GM03348 (cell line): ENCODE data around the gene SLC38A1.
"Not testable (repeated sequence)": the region's sequence is repeated elsewhere in the genome, so short reads cannot be mapped to it uniquely, and the experiment has no call there.

Experiments used
- DNase-seq: peaks from one replicate; pipeline ENCODE4 v3.0.0; 2012; ENCODE audit warnings: low spot score

SLC38A1 gene

DNA sequence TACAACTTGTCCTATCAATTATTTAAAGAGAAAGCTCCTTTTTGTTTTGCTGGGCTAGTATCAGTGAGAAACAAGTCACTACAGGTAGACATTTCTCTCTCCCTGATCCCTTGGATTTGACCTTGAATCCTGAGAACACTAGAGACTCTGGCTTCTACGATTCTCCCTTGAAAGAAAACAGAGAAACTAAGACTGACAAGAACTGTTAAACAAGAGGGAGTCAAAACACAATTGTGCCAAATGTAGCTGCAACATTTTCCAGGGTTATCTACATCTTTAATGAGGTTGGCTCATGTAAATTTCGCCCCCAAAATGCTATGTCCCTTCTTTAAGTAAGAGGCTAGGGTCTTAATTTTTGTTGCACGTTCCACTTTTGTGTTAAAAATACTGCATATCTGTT lies 62.4 kb downstream of the SLC38A1 start:
- no peak for DNase-seq

DNA sequence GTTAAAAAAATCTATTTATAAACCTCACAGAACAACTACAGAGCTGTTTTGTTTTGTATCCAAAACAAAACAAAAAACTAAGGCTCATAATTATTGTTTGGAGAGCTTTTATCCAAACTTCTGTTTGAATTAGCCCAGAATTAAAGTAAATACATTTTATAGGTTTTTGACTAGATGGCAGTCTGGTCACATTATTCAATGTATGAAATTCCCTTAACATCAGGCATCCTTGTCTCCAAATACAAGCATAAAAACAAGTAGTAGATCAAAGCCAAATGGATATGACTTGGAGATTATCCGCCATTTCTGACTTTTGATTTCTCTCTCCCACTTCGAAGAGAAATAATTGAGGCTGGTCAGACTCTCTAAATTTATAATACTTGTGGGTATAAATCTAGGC lies 63.5 kb downstream of the SLC38A1 start:
- no peak for DNase-seq

DNA sequence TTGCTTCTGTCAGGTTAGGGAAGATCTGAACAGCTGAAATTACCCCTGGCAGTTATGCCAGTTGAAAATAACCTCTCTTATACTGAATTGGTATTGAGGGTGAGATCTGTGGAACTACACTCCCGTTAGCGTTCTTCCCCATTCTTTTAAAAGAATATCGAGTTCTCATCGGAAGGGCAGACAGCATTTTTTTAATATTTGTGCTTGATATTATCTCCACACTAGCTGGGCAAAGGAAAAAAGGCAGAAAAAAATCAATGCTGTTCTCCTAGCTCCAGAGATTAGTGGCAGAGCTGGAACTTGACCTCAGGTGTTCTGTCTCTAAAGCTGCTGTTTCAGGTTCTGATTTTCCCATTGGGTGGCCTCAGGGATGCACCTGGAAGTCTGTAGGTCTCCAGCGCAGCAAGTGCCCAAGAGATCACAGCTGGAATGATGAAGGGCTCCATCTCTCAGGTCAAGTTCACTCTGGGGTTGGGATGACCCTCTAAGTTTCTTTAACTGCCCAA lies 67.5 kb downstream of the SLC38A1 start:
- no peak for DNase-seq

DNA sequence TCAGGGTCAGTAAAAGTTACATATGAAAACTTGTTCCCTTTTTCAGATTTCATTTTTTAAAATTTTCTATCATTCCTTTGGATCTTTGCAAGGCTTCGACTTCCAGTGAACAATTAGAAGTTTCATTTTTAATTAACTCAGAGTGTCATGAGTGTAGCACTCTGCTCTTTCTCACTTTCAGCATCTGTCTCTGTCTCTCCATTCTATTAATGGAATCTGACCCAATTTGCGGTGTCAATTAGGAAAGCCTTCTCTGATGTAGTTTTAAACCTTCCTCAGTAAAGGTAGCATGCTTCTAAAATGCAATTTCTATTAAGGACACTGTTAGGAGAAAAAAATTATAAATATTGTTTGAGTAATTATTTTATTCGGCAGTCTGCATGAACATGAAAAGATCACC lies 68.3 kb downstream of the SLC38A1 start:
- no peak for DNase-seq

DNA sequence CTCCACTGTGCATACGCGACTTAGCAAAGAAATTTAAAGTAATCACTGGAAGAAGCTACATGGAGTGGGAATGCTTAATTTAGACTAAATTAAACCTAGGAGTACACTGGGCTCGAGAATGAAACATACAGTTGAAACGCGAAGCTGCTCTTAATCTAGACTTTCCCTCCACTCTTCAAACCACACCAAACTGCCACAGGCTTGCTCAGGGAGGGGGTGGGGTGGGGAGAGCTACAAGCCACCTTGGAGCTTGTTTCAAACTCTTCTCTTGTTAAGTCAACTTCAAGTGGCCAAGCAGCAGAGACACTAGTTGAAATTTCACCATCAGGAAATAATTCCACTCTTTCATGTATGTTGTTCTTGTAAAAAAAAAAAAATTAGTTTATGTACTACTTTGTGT lies 69.9 kb downstream of the SLC38A1 start:
- DNase-seq: no peak

DNA sequence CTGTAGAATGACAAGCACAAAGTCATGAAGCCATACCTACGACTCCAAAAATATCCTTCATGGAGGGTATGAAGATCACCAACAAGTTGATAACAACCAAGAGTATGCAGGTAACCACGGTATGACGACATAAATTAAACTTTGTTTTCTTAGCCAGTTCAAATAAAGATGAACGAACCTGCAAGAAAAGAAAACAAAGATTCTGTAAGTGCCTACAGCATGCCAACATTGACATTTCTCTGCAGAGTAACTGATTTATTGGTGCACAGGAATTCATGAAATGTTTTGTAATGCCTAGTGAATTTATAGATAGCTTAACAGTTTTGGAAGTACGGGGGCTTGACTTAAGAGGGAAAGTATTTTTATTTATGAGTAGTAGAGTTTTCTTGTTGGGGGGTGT lies 71.0 kb downstream of the SLC38A1 start:
- no peak for DNase-seq

DNA sequence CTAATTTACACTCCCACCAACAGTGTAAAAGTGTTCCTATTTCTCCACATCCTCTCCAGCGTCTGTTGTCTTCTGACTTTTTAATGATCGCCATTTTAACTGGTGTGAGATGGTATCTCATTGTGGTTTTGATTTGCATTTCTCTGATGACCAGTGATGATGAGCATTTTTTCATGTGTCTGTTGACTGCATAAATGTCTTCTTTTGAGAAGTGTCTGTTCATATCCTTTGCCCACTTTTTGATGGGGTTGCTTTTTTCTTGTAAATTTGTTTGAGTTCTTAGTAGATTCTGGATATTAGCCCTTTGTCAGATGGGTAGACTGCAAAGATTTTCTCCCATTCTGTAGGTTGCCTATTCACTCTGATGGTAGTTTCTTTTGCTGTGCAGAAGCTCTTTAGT lies 78.3 kb downstream of the SLC38A1 start:
- not testable (repeated sequence) for DNase-seq

DNA sequence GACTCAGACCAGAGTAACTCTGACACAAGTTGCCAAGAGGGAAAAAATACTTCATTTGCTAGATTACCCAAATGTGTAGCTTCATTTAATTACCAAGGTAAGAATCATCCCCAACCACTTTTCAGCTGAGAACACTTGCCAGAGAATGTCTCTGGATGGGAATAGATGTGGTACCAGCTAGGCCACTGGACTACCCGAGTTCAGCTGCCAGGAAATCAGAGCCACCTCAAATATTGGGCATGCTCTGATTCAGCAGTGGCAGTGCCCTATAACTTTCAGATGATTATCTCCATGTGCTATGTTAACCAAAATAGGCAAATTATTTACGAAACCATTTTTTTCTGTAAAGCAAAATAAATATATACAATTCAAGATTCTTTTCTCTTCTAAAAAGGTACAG lies 80.7 kb downstream of the SLC38A1 start:
- DNase-seq: no peak

DNA sequence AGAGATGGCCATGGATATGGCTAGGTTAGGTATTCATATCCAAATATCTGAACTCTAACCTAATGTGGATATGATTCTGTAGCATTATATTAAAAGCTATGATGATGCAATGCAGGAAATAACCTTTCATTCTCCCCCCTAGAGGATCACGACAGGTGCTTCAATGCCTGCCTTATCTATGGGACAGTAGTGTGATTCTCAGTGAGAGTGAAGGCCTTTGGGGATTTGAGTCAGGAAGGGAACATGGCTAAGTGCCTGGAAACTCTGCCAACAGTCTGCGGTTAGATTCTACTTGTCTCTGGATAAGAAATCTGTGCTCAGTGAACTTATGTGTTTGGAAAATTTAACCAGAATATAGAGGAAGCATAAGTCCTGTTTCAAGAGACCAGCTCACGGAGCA lies 81.8 kb downstream of the SLC38A1 start:
- peak; percentile 35 for DNase-seq

DNA sequence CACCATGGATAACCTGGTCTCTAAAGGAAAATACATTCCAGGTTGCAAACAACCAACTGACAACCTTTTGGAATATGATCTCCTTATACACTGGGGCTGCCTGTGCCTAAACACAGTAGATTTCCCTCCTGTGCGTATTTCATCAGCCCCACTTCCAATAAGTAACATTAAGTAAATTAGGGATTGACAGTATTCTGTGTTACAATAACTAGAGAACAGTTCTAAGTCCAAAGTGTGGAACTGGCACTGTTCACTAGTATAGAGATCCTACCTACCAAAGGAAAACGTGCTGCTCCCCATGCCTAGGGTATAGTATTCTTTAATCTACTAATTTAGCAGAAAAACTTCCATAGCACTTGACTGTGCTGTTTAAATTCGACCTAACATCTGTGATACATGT lies 82.8 kb downstream of the SLC38A1 start:
- DNase-seq: no peak

DNA sequence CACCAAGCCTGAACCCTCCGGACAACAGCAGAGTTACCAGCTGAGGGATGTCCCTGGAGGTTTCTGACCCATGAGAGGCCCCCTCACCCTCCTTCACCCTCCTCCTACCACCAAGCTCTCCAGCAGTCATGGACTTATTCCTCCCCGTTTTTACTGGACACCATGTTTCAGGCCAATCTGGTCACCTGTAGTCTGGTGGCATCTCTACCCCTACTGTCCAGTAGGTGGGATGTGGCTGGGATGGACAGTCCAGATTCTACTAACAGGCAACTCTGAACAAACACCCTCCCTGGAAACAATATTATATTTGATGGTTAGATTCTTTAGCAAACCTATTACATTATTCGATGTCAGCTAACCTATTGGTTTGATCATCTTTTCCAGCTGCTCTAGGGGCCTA lies 83.2 kb downstream of the SLC38A1 start:
- no peak for DNase-seq

DNA sequence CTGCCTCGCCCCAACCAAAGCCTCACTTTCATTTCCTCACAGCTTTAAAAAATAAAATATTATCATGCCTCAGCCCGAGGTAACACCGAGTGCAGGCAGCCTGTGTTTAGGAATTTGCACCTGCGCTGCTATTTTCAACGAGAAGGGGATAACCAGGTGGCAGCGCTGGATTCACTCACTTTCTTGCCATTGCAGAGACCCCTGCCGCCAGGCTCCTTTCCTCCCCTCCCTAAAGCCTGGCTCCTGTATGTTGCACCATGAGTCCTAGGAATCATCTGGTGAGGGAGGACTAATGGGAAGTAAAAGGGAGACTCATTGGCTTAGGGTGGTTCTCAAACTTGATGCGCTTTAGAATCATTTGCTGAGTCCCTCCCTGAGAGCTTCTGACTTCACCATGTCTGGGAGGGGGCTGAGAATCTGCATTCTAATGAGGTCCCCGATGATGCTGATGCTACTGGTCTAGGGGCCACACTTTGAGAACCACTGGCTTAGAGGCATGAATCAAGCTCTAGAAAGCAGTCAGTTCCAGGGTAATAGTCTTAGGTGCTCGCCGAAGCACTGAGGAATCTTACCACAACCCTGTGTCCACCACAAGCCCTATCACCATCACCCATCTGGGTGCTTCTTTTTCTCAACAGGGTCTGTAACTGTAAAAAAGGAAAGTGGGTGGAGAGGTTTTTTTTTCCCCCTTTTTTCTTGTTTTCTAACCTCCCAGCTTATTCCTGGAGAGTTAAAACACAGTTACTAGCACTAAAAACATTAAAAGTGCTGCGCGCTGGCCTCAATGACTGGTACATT lies 83.8 kb downstream of the SLC38A1 start:
- DNase-seq: no peak

DNA sequence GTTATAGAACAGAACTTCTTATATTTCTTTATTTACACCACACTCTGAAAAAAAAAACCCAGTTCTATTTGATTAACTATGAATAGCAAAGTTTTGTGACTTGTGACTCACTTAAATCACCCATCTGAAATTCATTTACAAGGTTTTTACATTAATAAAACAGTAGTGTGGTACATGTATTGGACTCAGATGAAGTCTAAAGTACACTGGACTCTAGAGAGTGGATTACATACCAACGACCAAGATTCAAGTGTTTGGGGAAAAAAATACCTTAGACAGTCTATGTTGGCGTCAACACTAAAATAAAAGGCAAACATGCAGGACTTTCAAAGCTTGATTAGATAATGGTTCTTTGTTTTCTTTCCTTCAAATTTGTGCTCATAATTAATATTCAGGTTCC lies 85.7 kb downstream of the SLC38A1 start:
- DNase-seq: no peak

DNA sequence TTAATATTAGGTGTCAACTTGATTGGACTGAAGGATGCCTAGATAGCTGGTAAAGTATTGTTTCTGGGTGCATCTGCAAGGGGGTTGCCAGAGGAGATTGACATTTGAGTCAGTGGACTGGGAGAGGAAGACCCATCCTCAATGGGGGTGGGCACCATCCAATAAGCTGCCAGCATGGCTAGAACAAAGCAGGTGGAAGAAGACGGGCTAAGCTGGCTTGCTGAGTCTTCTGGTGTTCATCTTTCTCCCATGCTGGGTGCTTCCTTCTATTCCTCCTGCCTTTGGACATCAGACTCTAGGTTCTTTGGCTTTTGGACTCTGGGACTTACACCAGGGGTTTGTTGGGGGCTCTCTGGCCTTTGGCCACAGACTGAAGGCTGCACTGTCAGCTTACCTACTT lies 87.4 kb downstream of the SLC38A1 start:
- no peak for DNase-seq

DNA sequence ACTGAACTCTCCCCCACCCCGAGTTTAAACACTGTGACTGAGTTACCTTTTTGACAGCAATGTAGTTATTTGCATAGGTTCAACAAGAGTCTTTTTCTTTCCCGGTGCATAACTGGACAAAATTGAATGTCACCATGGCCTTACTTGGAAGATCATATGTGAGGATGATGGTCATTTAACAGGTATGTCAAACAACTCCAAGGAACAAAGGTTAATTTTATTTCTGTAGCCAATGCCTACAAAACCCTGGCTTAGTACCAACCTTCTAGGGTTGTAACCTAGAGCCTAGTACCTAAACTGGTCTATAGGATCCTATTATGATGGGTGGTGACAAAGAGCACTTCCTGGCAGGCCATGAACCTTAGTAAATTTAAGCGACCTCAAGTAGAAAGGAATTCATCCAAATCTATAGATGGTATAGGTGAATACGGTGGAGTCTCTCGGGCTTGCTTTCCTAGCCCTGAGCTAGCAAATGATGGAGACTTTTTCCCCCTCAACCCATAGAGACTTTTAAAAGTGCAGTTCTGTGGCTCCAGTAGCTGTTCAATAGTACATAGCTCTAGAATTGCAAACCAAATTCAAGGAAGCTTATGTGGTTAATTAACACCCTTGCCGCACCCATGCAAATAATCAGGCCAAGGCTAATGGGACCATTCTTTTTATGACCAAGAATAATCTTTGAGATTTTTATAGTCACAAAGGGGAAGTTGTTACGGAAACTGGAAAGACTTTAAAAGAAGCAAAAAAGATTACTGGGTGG lies 89.0 kb downstream of the SLC38A1 start:
- DNase-seq: no peak

DNA sequence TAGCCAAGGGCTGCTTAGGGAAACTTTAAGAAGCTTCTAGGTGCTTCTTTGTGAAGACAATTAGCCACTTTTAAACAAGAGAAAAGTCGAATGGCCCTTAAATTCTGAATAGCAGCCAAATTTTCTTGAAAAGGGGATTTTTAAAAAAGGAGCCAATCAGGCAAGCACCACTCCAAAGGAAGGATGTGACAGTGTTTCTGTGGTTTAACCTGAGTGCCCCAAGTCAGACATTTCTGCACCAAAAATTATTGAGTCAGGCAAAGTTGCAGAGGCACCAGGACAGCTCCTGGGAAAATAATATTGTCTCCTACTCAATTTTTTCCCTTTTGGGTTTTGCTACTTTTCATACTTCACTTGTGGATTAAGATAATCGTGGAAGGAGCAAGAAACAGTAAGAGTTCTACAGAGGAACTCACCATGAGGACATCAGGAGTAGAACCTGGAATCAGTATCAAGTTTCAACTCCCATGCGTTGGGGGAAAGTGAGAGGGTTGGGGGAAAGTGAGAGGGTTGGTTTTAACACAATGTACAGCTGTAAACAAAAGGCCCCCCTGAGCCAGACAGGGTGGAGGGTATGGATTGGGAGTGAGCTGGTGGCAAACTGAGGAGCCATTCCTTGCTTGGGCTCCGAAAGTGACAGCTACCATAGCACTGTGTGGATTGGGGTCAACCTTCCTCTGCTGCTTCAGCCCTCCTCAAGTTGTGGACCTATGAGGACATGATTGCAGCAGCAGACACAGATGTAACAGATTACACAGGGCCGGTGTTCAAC lies 90.8 kb downstream of the SLC38A1 start:
- no peak for DNase-seq

DNA sequence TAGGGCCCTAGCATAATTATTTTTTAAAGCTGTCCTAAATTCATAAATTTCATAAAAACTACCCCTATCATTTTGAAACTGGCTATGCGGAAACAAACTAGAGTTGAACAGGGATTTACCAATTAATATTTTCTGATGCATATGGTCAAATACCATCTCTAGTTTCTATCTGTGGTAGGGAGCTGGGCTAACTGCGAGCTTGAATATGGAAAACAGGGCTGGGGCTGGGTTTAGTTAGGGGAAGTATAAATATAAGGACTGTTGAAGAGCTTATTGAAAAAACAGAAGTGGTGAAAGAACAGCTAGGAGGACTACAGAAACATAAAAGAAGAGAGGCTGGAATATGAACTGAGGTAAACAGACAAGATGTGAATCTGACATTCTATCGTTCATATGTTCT lies 91.8 kb downstream of the SLC38A1 start:
- no peak for DNase-seq

DNA sequence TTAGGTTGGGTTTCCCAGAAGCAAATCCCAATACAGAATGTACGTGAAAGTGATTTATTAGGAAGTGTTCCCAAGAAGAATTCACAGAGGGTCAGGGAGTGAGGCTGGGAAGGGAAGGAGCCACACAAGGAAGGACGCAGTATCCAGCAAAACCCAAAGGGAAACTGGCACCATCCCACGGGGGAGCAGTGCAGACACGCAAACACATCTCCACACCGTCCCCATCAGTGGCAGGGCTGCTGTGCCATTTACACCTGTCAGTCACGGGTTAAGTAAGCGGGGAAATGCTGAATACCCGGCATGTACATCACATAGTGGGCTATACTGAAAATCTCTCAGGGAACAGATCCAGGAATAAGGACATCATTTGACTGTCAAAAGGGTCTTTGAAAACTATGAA lies 93.9 kb downstream of the SLC38A1 start:
- DNase-seq: no peak

DNA sequence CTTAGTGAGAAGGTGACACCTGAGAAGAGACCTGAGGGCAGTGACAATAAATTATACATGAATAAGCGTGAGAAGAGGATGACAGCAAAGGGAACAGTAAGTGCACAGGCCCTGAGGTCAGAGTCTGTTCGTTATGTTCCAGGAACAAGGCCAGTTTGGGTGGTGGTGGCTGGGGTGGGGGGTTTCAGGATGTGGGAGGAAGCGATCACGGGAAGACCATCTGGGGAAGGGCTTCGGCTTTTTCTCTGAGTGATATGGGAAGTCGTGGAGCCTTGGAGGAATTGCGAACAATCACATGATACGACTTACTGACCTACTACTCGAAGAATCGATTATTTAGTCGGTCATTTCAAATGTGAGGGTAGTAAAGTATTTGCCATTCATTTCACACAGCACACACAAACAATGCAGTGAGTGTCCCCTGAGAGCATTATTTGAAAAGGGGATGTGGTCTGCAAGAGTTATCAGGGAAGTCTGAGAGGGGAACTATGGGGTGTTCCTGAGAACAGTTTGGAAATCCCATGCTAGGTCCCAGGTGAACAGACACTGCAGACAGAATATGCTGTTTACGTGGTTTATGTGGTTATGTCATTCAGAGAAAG lies 94.7 kb downstream of the SLC38A1 start:
- no peak for DNase-seq

DNA sequence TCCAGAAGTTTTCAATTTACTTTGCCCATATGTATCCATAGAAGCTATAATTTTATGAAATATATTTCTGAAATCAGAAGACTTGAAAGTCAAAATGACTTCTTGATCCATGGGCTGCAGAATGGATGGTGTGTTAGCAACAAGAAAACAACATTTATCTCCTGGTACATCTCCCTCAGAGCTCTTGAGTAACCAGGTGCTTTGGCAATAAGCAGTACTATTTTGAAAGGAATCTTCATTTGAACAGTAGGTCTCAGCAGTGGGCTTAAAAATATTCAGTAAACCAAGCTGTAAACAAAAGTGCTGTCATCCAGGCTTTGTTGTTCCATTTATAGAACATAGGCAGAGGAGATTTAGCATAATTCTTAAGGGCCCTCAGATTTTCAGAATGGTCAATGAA lies 100.4 kb downstream of the SLC38A1 start:
- no peak for DNase-seq

DNA sequence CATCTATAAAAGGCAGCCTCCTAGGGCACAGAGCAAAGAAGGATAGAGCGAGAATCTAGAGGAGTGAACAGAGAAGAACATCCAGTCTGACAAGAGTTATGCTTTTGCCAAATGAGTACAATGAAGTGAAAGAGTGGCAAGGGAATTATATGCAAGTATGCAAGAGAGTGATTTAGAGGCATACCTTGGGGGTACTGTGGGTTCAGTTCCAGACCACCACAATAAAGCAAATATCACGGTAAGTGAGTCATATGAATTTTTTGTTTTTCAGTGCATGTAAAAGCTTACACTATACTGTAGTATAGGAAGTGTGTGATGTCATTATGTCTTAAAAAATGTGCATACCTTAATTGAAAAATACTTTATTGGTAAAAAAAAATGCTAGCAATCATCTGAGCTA lies 101.4 kb downstream of the SLC38A1 start:
- no peak for DNase-seq

DNA sequence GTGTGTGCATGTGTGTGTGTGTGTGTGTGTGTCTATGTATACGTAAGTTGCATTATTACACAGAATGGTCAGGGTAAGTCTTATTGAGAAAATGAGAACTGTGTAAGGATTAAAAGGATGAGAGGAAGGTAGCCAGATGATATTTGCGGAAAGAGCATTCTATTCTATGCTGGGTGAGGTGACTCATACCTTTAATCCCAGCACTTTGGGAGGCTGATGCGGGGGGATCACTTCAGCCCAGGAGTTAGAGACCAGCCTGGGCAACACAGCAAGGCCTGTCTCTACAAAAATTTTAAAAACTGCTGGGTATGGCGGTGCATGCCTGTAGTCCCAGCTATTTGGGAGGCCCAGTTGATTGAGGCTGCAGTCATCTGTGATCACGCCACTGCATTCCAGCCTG lies 103.7 kb downstream of the SLC38A1 start:
- DNase-seq: no peak
